A549 (cell line): ENCODE data around the gene POLA1. TPM values are rescaled to one million over a fixed set of nuclear protein-coding genes. Genes with fewer than 3 reads are reported as not detected.

ENCODE experiments used
- ATAC-seq, 2 experiments: fragments of 200-7000 bp in 1 of 2; fragments of >200 bp in 1 of 2; cut with Nextera tagmentation in 1 of 2; cut with Tn5 transposase in 1 of 2; 3 replicates each; pipeline versions ENCODE4 v1.8.0 to v1.9.1; 2018 to 2020; ENCODE audit warnings: mild to moderate bottlenecking in 1 of 2, moderate library complexity in 1 of 2
- CTCF ChIA-PET: fragments of 300-600 bp; sonication (Branson Sonifier 250); formaldehyde crosslinking; extraction: SDS; loops from one replicate; lab custom pipeline; 2021; ENCODE audit warnings: antibody characterized with exemption, inconsistent platforms; lab: Yijun Ruan, JAX
- POLR2A ChIA-PET: fragments of 350-600 bp; formaldehyde crosslinking; extraction: SDS; loops from one replicate; lab custom pipeline; 2021; ENCODE audit warnings: antibody characterized with exemption, inconsistent platforms; lab: Yijun Ruan, JAX
- DNase-seq, 2 experiments: peaks; one replicate each; pipeline versions ENCODE4 v3.0.0 to v3.0.0-alpha.2; 2011 to 2016; ENCODE audit warnings: low read depth in 1 of 2, low spot score in 1 of 2
- FAIRE-seq: peaks from 2 replicates; lab custom pipeline; 2011; peaks lifted over from hg19 to GRCh38; lab: Jason Lieb, UNC
- H3K27ac ChIP-seq, 2 experiments: fragments of >200 bp; sonication (Bioruptor Twin); formaldehyde crosslinking; 3 replicates each; pipeline ENCODE4 v1.5.1; 2016 to 2017
- H3K4me1 ChIP-seq: fragments of >200 bp; sonication (Bioruptor Twin); formaldehyde crosslinking; 3 replicates; pipeline ENCODE4 v1.6.1; 2016
- H3K4me2 ChIP-seq: fragments of >200 bp; sonication (Bioruptor Twin); formaldehyde crosslinking; 3 replicates; pipeline ENCODE4 v1.6.1; 2016
- H3K4me3 ChIP-seq: fragments of >200 bp; sonication (Bioruptor Twin); formaldehyde crosslinking; 3 replicates; pipeline ENCODE4 v1.5.1; 2016
- H3K9me3 ChIP-seq: fragments of >200 bp; sonication (Bioruptor Twin); formaldehyde crosslinking; 3 replicates; pipeline ENCODE4 v1.6.1; 2016
- BHLHE40 ChIP-seq: IDR thresholded peaks from 2 replicates; pipeline ENCODE4 v1.6.1; 2012; ENCODE audit warnings: low read depth, low read length, inconsistent platforms
- CBX8 ChIP-seq: fragments of 200-600 bp; sonication (generic); IDR thresholded peaks from 2 replicates; pipeline ENCODE4 v1.6.1; 2016
- CEBPB ChIP-seq, 2 experiments: fragments of >200 bp in 1 of 2; sonication (Bioruptor Twin) in 1 of 2; formaldehyde crosslinking in 1 of 2; IDR thresholded peaks; 2 replicates each; pipeline ENCODE4 v1.6.1; 2012 to 2016
- CTCF ChIP-seq: fragments of >200 bp; sonication (Bioruptor Twin); formaldehyde crosslinking; IDR thresholded peaks from 3 replicates; pipeline ENCODE4 v1.5.1; 2016
- EHF ChIP-seq: fragments of 250-450 bp; sonication (Bioruptor Pico); IDR thresholded peaks from 2 replicates; pipeline ENCODE4 v1.5.0; 2020; ENCODE audit warnings: mild to moderate bottlenecking
- EHMT2 ChIP-seq: fragments of 200-600 bp; sonication (generic); IDR thresholded peaks from 2 replicates; pipeline ENCODE4 v1.6.1; 2016; ENCODE audit warnings: antibody characterized with exemption, low read depth, mild to moderate bottlenecking, moderate library complexity
- GATA3 ChIP-seq: IDR thresholded peaks from 2 replicates; pipeline ENCODE4 v1.6.1; 2012; ENCODE audit warnings: borderline replicate concordance
- HEYL ChIP-seq: fragments of 250-450 bp; sonication (Bioruptor Pico); IDR thresholded peaks from 2 replicates; pipeline ENCODE4 v1.8.0; 2021; ENCODE audit warnings: mild to moderate bottlenecking, moderate library complexity
- KDM5A ChIP-seq: fragments of 200-600 bp; sonication (generic); IDR thresholded peaks from 2 replicates; pipeline ENCODE4 v1.6.1; 2016; ENCODE audit warnings: antibody characterized with exemption, mild to moderate bottlenecking
- MAZ ChIP-seq: fragments of 150-350 bp; IDR thresholded peaks from 2 replicates; pipeline ENCODE4 v1.6.1; 2014; ENCODE audit warnings: antibody characterized with exemption, low read depth, low read length, borderline replicate concordance
- MYC ChIP-seq: IDR thresholded peaks from 2 replicates; pipeline ENCODE4 v1.6.1; 2012; ENCODE audit warnings: mild to moderate bottlenecking, inconsistent platforms, low read length, improper control_type of control experiment, borderline replicate concordance
- PHF8 ChIP-seq: fragments of 200-600 bp; sonication (generic); IDR thresholded peaks from 2 replicates; pipeline ENCODE4 v1.6.1; 2016; ENCODE audit warnings: low read depth, mild to moderate bottlenecking, antibody characterized with exemption, moderate library complexity, borderline replicate concordance
- POLR2A ChIP-seq: IDR thresholded peaks from 2 replicates; pipeline ENCODE4 v1.6.1; 2012; ENCODE audit warnings: mild to moderate bottlenecking, low read length
- POLR2AphosphoS2 ChIP-seq: conservative IDR thresholded peaks from 2 replicates; pipeline ENCODE4 v1.6.1; 2012; ENCODE audit warnings: low read length, improper control_type of control experiment, inconsistent platforms
- RFX5 ChIP-seq: fragments of 450-650 bp; IDR thresholded peaks from 2 replicates; pipeline ENCODE4 v1.7.1; 2014; ENCODE audit warnings: antibody characterized with exemption, mild to moderate bottlenecking, moderate library complexity
- RNF2 ChIP-seq: fragments of 200-600 bp; sonication (generic); IDR thresholded peaks from 2 replicates; pipeline ENCODE4 v1.6.1; 2016; ENCODE audit warnings: low read depth, mild to moderate bottlenecking, antibody characterized with exemption, moderate library complexity, borderline replicate concordance
- TFCP2L1 ChIP-seq: fragments of 250-450 bp; sonication (Bioruptor Pico); IDR thresholded peaks from 2 replicates; pipeline ENCODE4 v1.5.0; 2021; ENCODE audit warnings: mild to moderate bottlenecking
- ZC3H11A ChIP-seq: fragments of 450-650 bp; IDR thresholded peaks from 2 replicates; pipeline ENCODE4 v1.6.1; 2014; ENCODE audit warnings: antibody characterized with exemption, mild to moderate bottlenecking
- WGBS: methylation state at CpG from one replicate; pipeline ENCODE4 v1.1.6; 2017; ENCODE audit errors: missing lambda C conversion rate; 5-methylcytosine and 5-hydroxymethylcytosine counted together
- polyA plus RNA-seq, 4 experiments: library from polyadenylated mRNA; depleted of rRNA in 3 of 4; stranded (reverse); fragments of >200 nt; fragmentation: RNase III in 1 of 4; extraction: RNeasy Plus Mini Kit Qiagen cat#74134 plus additional on column Dnase treatment in 1 of 4; gene quantifications; 2 replicates in 3 of 4; 3 replicates in 1 of 4; pipeline ENCODE4 v1.2.3, GENCODE V29; 2011 to 2017
- TF ChIP-seq, protein P1 (sequence below): IDR thresholded peaks from 2 replicates; pipeline ENCODE4 v1.6.1; 2012
- TF ChIP-seq, protein P2 (sequence below): IDR thresholded peaks from 2 replicates; pipeline ENCODE4 v1.6.1; 2012
- TF ChIP-seq, protein P3 (sequence below): fragments of >200 bp; sonication (Bioruptor Twin); formaldehyde crosslinking; IDR thresholded peaks from 3 replicates; pipeline ENCODE4 v1.6.1; 2016

The POLA1 gene
- polyA plus RNA-seq, 2 of the 4 experiments (the other 2 are of a cell fraction), result 8.8 to 17.5 TPM

GRCh38 chrX:24890677-24891076 is 197.0 kb downstream of the POLA1 start (continued):
- 0 out of 2 replicates have a peak, but pooled peaks have one; percentile 11 for TF ChIP-seq GATA3

DNA sequence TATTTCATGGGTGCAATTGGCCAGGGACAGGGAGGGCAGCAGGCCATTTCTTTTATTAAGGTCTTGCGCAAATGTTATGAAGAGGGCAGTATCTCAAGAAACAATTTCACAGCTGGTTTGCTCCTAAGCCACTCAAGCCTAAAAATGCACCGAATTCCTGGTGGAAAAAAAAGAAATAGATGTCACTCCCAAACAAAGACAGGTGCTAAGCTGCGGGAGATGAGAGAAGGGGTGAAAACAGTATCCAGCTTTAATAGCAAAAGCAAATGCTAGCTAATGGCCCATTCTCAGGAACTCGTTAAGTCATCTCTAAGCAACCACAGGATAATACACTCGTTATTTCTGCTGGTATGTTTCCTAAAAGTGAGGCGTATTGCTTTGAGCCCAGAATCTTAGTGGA is 205.7 kb downstream of the POLA1 start:
- 0 out of 3 replicates have a peak, but pooled peaks cover 6% of the 10 kb centered on the region for H3K4me1 ChIP-seq
- H3K9me3 ChIP-seq, result no peaks in the 10 kb centered on the region
- ChIA-PET POLR2A (no interaction called here), CTCF (no interaction called here)
- FAIRE-seq (no peak), DNase-seq (no peak), ATAC-seq (no peak)
- WGBS, result 89% methylated on average over 6 of the region's 6 CpGs
- no peak for TF ChIP-seq POLR2AphosphoS2
- TF ChIP-seq, protein P1, sequence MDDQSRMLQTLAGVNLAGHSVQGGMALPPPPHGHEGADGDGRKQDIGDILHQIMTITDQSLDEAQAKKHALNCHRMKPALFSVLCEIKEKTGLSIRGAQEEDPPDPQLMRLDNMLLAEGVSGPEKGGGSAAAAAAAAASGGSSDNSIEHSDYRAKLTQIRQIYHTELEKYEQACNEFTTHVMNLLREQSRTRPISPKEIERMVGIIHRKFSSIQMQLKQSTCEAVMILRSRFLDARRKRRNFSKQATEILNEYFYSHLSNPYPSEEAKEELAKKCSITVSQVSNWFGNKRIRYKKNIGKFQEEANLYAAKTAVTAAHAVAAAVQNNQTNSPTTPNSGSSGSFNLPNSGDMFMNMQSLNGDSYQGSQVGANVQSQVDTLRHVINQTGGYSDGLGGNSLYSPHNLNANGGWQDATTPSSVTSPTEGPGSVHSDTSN, result no peak
- TF ChIP-seq EHF (CRISPR knock-in tag), result no peak
- no peak for TF ChIP-seq BHLHE40
- TF ChIP-seq EHMT2, result no peak
- no peak for TF ChIP-seq ZC3H11A
- TF ChIP-seq MYC, result no peak
- TF ChIP-seq, protein P2, sequence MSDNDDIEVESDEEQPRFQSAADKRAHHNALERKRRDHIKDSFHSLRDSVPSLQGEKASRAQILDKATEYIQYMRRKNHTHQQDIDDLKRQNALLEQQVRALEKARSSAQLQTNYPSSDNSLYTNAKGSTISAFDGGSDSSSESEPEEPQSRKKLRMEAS, result no peak
- TF ChIP-seq TFCP2L1 (CRISPR knock-in tag), result no peak
- TF ChIP-seq CTCF, result no peak
- no peak for TF ChIP-seq KDM5A
- TF ChIP-seq CBX8, result no peak
- no peak for TF ChIP-seq MAZ
- TF ChIP-seq POLR2A, result no peak
- TF ChIP-seq, protein P3, sequence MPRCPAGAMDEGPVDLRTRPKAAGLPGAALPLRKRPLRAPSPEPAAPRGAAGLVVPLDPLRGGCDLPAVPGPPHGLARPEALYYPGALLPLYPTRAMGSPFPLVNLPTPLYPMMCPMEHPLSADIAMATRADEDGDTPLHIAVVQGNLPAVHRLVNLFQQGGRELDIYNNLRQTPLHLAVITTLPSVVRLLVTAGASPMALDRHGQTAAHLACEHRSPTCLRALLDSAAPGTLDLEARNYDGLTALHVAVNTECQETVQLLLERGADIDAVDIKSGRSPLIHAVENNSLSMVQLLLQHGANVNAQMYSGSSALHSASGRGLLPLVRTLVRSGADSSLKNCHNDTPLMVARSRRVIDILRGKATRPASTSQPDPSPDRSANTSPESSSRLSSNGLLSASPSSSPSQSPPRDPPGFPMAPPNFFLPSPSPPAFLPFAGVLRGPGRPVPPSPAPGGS, result no peak
- TF ChIP-seq RNF2, result no peak
- H3K27ac ChIP-seq, result no peak overlapping the region
- no peak overlapping the region for H3K4me3 ChIP-seq
- H3K4me2 ChIP-seq, result no peak overlapping the region

DNA sequence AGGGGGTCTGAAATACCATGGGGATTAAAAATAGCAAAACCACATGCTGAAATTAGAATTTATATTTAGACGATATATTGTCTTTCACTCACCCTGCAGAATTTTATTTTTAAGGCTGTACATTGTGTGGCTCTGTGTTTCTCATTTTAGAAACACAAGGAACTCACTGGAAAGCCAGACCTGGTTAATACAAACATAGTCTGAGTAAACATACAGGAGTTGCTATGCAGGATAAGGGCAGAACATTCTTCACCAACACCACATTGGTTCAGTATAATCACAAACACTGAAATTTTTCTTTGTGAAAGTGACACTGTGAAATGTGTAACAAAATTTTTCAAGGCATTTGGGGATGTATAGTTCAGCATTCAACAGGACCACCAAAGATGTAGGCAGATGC is 206.5 kb downstream of the POLA1 start:
- Histone ChIP-seq H3K4me1 (0 out of 3 replicates have a peak, but pooled peaks cover 6% of the 10 kb centered on the region), H3K27ac (no peak overlapping the region), H3K9me3 (no peaks in the 10 kb centered on the region), H3K4me3 (no peak overlapping the region), H3K4me2 (no peak overlapping the region)
- WGBS, result 83% methylated on average over 1 of the region's 1 CpG
- TF ChIP-seq RFX5 (no peak), HEYL (CRISPR knock-in tag) (no peak), CEBPB (IDR thresholded peaks at IDR 0.05) (no peak), PHF8 (no peak), CBX8 (no peak), MYC (no peak)
- DNase-seq, result no peak
- FAIRE-seq, result peak; percentile 46
- ChIA-PET POLR2A (no interaction called here), CTCF (no interaction called here)
- no peak for ATAC-seq
